ENCODE data around the gene PTPN12. TPM values are rescaled to one million over a fixed set of nuclear protein-coding genes. Genes with fewer than 3 reads are reported as not detected.
A peak's percentile ranks its signal among the peaks of the same experiment; 100 is the strongest.

Gene PTPN12
- total and polyA plus RNA-seq, 8 donors, result 8.4 to 147 (median 38.6) TPM

- H3K9me3 ChIP-seq, result no peaks in the 10 kb centered on the region
- intact Hi-C loops (cut with DNase I; ENCODE audit: low total_unique reads), result no loop called here
- peaks cover 59 to 92% (median 64%) of the 10 kb centered on the region in 4 donors for H3K4me1 ChIP-seq
- no peak for TF ChIP-seq EP300 (IDR thresholded peaks at IDR 0.05)
- no peak for TF ChIP-seq POLR2AphosphoS5 (IDR thresholded peaks at IDR 0.05)
- no peak for TF ChIP-seq POLR2A (IDR thresholded peaks at IDR 0.05)
- DNase-seq, result no peak
- H3K36me3 ChIP-seq, result peaks cover 0 to 24% (median 13%) of the 10 kb centered on the region in 4 donors
- H3K27me3 ChIP-seq, result no peaks in the 10 kb centered on the region
- no peak overlapping the region for H3K4me3 ChIP-seq
- 54 to 86% (median 68%) methylated on average over 1 of the region's 1 CpG for WGBS, 5 donors
- peak overlapping the region; percentile 53 to 82 (median 71) for H3K27ac ChIP-seq
Measured at GRCh38 chr7:77687747-77688144, 150.7 kb downstream of the PTPN12 start.

Other genes starting within 250 kb of the PTPN12 start
- 10 to 100 TPM in 4 of 5 donors, 1 to 10 TPM in 1; 3.5 to 52.1 (median 35.3) TPM for gene GSAP, start 120.9 kb upstream of the PTPN12 start, total RNA-seq
- 10 to 100 TPM in 1 of 3 donors, 1 to 10 TPM in 2; 7.7 to 13.2 (median 8.1) TPM for gene GSAP, start 120.9 kb upstream of the PTPN12 start, polyA plus RNA-seq
- 10 to 100 TPM; 11.0 to 68.3 (median 11.6) TPM for gene RSBN1L, start 159.2 kb downstream of the PTPN12 start, total RNA-seq
- gene RSBN1L, start 159.2 kb downstream of the PTPN12 start, polyA plus RNA-seq, result 10 to 100 TPM in 1 of 3 donors, 1 to 10 TPM in 2; 4.2 to 15.4 (median 6.3) TPM

Measured in stomach (tissue), 9 donors.